ENCODE data around the gene DTX1.

DTX1 gene

DNA sequence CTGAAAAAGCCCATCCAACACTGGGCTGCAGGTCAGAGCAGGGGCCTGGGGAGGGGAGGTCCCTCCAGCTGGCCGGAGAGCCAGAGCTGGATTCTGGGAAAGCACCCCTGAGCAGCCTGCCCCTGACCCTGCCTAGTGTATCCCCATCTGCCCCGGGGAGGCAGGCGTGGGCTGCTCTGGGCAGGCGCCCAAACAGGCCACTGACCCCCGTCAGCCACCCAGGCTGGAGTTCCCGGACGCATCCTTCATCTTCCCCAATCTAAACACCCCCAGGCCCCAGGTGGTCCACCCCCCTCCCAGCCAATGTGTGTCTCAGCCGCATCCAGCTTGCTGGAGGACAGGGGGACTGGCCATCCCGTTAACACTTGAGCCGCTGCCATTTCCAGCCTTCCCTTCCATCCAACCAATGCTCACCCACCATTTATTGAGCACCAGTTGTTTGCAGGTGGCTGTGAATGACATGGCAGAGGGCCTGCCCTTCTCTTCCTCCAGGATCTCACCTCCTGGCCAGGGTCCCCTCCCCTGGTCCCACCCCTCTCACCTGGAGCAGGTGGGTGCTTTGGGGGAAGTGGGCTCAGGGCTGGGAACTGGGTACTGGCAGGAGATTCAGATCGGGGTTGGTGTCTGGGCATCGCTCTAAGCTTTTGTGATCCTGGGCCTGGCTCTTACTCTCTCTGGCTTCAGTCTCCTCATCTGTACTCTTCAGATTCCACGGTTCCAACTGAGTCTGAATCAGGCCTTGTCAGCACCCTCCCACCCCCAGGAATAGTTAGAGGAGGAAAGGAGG lies 743 bp upstream of the DTX1 start:
- TF ChIP-seq SUZ12 (IDR thresholded peaks at IDR 0.05; ENCODE audit: extremely low read depth, insufficient read depth, insufficient read length) (no peak), YY1 (IDR thresholded peaks at IDR 0.05; ENCODE audit: insufficient read depth, insufficient read length) (no peak), ZNF274 (IDR thresholded peaks at IDR 0.05; ENCODE audit: low read depth, low read length) (no peak)
- Histone ChIP-seq H3K9ac (ENCODE audit: insufficient read length, low read depth) (no peak overlapping the region), H3K27me3 (ENCODE audit: insufficient read depth, insufficient read length) (peaks cover 71% of the 10 kb centered on the region), H3K4me1 (ENCODE audit: insufficient read depth, insufficient read length) (peaks cover 7% of the 10 kb centered on the region), H3K9me3 (ENCODE audit: insufficient read depth, low read length) (no peaks in the 10 kb centered on the region), H3K36me3 (ENCODE audit: insufficient read depth, insufficient read length, low read length) (no peaks in the 10 kb centered on the region), H3K4me3 (ENCODE audit: insufficient read length, low read depth) (no peak overlapping the region)
- no peak for DNase-seq (ENCODE audit: low read depth, low spot score)

DNA sequence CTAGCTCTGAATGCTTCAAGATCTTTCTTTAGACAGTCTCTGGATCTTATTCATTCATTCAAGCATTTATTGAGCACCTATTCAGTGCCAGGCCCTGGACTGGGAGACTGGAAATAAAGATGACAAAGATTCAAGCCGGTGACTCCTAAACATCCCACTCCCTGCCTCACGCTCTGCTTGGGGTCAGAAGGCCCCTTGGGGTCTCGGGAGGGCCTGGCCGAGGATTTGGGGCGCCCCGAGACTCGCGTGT lies 224 bp upstream of the DTX1 start:
- Histone ChIP-seq H3K9ac (ENCODE audit: insufficient read length, low read depth) (peak overlapping the region; percentile 67), H3K4me1 (ENCODE audit: insufficient read depth, insufficient read length) (peaks cover 7% of the 10 kb centered on the region), H3K4me3 (ENCODE audit: insufficient read length, low read depth) (peak overlapping the region; percentile 61), H3K36me3 (ENCODE audit: insufficient read depth, insufficient read length, low read length) (no peaks in the 10 kb centered on the region), H3K27me3 (ENCODE audit: insufficient read depth, insufficient read length) (peaks cover 77% of the 10 kb centered on the region), H3K9me3 (ENCODE audit: insufficient read depth, low read length) (no peaks in the 10 kb centered on the region)
- TF ChIP-seq YY1 (IDR thresholded peaks at IDR 0.05; ENCODE audit: insufficient read depth, insufficient read length) (no peak), SUZ12 (IDR thresholded peaks at IDR 0.05; ENCODE audit: extremely low read depth, insufficient read depth, insufficient read length) (no peak), ZNF274 (IDR thresholded peaks at IDR 0.05; ENCODE audit: low read depth, low read length) (no peak)
- no peak for DNase-seq (ENCODE audit: low read depth, low spot score)

- H3K4me1 ChIP-seq (ENCODE audit: insufficient read depth, insufficient read length): peaks cover 11% of the 10 kb centered on the region
- TF ChIP-seq ZNF274 (IDR thresholded peaks at IDR 0.05; ENCODE audit: low read depth, low read length): no peak
- no peak for TF ChIP-seq SUZ12 (IDR thresholded peaks at IDR 0.05; ENCODE audit: extremely low read depth, insufficient read depth, insufficient read length)
- no peak for TF ChIP-seq YY1 (IDR thresholded peaks at IDR 0.05; ENCODE audit: insufficient read depth, insufficient read length)
- no peak for DNase-seq (ENCODE audit: low read depth, low spot score)
- no peaks in the 10 kb centered on the region for H3K36me3 ChIP-seq (ENCODE audit: insufficient read depth, insufficient read length, low read length)
- H3K9ac ChIP-seq (ENCODE audit: insufficient read length, low read depth): no peak overlapping the region
- H3K9me3 ChIP-seq (ENCODE audit: insufficient read depth, low read length): no peaks in the 10 kb centered on the region
- H3K27me3 ChIP-seq (ENCODE audit: insufficient read depth, insufficient read length): peaks cover 86% of the 10 kb centered on the region
- H3K4me3 ChIP-seq (ENCODE audit: insufficient read length, low read depth): no peak overlapping the region
These were observed 1.3 kb downstream of the DTX1 start for GRCh38 chr12:113057565-113058485.

GRCh38 chr12:113058553-113058952 lies 2.0 kb downstream of the DTX1 start:
- no peak for DNase-seq (ENCODE audit: low read depth, low spot score)
- TF ChIP-seq ZNF274 (IDR thresholded peaks at IDR 0.05; ENCODE audit: low read depth, low read length): no peak
- no peak for TF ChIP-seq YY1 (IDR thresholded peaks at IDR 0.05; ENCODE audit: insufficient read depth, insufficient read length)
- TF ChIP-seq SUZ12 (IDR thresholded peaks at IDR 0.05; ENCODE audit: extremely low read depth, insufficient read depth, insufficient read length): no peak
- Histone ChIP-seq H3K9me3 (ENCODE audit: insufficient read depth, low read length) (no peaks in the 10 kb centered on the region), H3K9ac (ENCODE audit: insufficient read length, low read depth) (no peak overlapping the region), H3K27me3 (ENCODE audit: insufficient read depth, insufficient read length) (peaks cover 93% of the 10 kb centered on the region), H3K4me3 (ENCODE audit: insufficient read length, low read depth) (no peak overlapping the region), H3K4me1 (ENCODE audit: insufficient read depth, insufficient read length) (peaks cover 19% of the 10 kb centered on the region), H3K36me3 (ENCODE audit: insufficient read depth, insufficient read length, low read length) (no peaks in the 10 kb centered on the region)

DNA sequence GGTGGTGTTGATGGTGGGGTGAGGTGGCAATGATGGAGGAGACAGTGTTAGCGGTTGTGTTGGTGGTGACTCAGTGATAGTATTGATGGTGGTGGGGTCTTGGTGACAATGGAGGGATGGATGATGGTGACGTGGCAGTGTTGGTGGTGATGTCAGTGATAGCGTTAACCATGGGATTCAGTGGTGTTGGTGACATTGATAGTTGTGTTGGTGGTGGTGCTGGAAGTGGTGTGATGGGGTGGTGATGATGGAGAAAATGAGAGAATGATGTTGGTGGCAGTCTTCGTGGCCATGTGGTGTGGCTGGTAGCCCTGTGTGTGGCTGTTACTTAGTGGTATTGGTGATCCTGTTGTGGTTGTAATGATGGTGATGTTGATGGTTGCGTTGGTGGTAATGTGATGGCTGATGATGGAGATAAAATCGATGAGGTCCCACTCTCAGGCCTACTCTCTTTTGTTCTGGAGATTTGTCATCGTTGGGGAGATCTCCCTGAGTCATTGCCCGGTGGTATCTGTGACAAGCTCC lies 2.6 kb downstream of the DTX1 start:
- H3K9me3 ChIP-seq (ENCODE audit: insufficient read depth, low read length): no peaks in the 10 kb centered on the region
- no peak overlapping the region for H3K4me3 ChIP-seq (ENCODE audit: insufficient read length, low read depth)
- peaks cover 20% of the 10 kb centered on the region for H3K4me1 ChIP-seq (ENCODE audit: insufficient read depth, insufficient read length)
- DNase-seq (ENCODE audit: low read depth, low spot score): no peak
- no peaks in the 10 kb centered on the region for H3K36me3 ChIP-seq (ENCODE audit: insufficient read depth, insufficient read length, low read length)
- no peak for TF ChIP-seq YY1 (IDR thresholded peaks at IDR 0.05; ENCODE audit: insufficient read depth, insufficient read length)
- TF ChIP-seq SUZ12 (IDR thresholded peaks at IDR 0.05; ENCODE audit: extremely low read depth, insufficient read depth, insufficient read length): no peak
- no peak for TF ChIP-seq ZNF274 (IDR thresholded peaks at IDR 0.05; ENCODE audit: low read depth, low read length)
- no peak overlapping the region for H3K9ac ChIP-seq (ENCODE audit: insufficient read length, low read depth)
- peaks cover 95% of the 10 kb centered on the region for H3K27me3 ChIP-seq (ENCODE audit: insufficient read depth, insufficient read length)

- no peak for DNase-seq (ENCODE audit: low read depth, low spot score)
- no peak for TF ChIP-seq ZNF274 (IDR thresholded peaks at IDR 0.05; ENCODE audit: low read depth, low read length)
- no peaks in the 10 kb centered on the region for H3K9me3 ChIP-seq (ENCODE audit: insufficient read depth, low read length)
- H3K36me3 ChIP-seq (ENCODE audit: insufficient read depth, insufficient read length, low read length): no peaks in the 10 kb centered on the region
- peaks cover 93% of the 10 kb centered on the region for H3K27me3 ChIP-seq (ENCODE audit: insufficient read depth, insufficient read length)
- no peak overlapping the region for H3K4me3 ChIP-seq (ENCODE audit: insufficient read length, low read depth)
- peaks cover 21% of the 10 kb centered on the region for H3K4me1 ChIP-seq (ENCODE audit: insufficient read depth, insufficient read length)
- H3K9ac ChIP-seq (ENCODE audit: insufficient read length, low read depth): no peak overlapping the region
These were observed 3.9 kb downstream of the DTX1 start for GRCh38 chr12:113060336-113060960.

Data from NT2/D1 (cell line).